K562 (cell line): ENCODE results near the gene PLXNA2. TPM values are rescaled to one million over a fixed set of nuclear protein-coding genes. Genes with fewer than 3 reads are reported as not detected.

Experiments
- ATAC-seq: fragments of 200-7000 bp; cut with Tn5 transposase; 3 replicates; pipeline ENCODE4 v1.9.1; 2020; ENCODE audit warnings: moderate library complexity
- BruUV-seq: library from RNA; stranded (reverse); fragments of 400-500 nt; replicated peaks from 2 replicates; lab custom pipeline; 2021; lab: Mats Ljungman, UMichigan
- CTCF ChIA-PET: fragments of 300-600 bp; formaldehyde crosslinking; extraction: SDS; loops from one replicate; lab custom pipeline; 2021; ENCODE audit warnings: low intra/inter-chr PET ratio; lab: Yijun Ruan, JAX
- POLR2A ChIA-PET: fragments of 300-600, 350-650 bp; sonication (Branson Sonifier 250); formaldehyde crosslinking; extraction: SDS; loops from one replicate; lab custom pipeline; 2021; ENCODE audit warnings: antibody characterized with exemption, inconsistent platforms; lab: Yijun Ruan, JAX
- DNase-seq, 4 experiments: peaks; one replicate each; pipeline versions ENCODE4 v3.0.0 to v3.0.0-alpha.2; 2011 to 2018; ENCODE audit warnings: low spot score in 3 of 4, mixed read lengths in 3 of 4; ENCODE audit errors: extremely low read depth in 1 of 4
- FAIRE-seq: peaks from 2 replicates; lab custom pipeline; 2011; peaks lifted over from hg19 to GRCh38; lab: Jason Lieb, UNC
- H2AFZ ChIP-seq: 2 replicates; pipeline ENCODE4 v1.6.0; 2011; ENCODE audit warnings: low read depth, low read length, control low read depth, inconsistent platforms
- H3K27ac ChIP-seq: fragments of 200-600 bp; 3 replicates; pipeline ENCODE4 v1.8.0; 2011; ENCODE audit warnings: low read depth, mild to moderate bottlenecking, control low read depth, inconsistent platforms, low read length, moderate library complexity, mixed read lengths; ENCODE audit errors: extremely low read depth
- H3K27me3 ChIP-seq, 2 experiments: fragments of 300-600 bp in 1 of 2; 2 replicates in 1 of 2; 3 replicates in 1 of 2; pipeline versions ENCODE4 v1.6.0 to v1.8.0; 2011; ENCODE audit warnings: inconsistent platforms in 2 of 2, low read length in 2 of 2, mild to moderate bottlenecking in 1 of 2, mixed read lengths in 1 of 2, moderate library complexity in 1 of 2; ENCODE audit not compliant: control insufficient read depth in 2 of 2, insufficient read depth in 2 of 2
- H3K36me3 ChIP-seq: fragments of 300-600 bp; 3 replicates; pipeline ENCODE4 v1.8.0; 2011; ENCODE audit warnings: mild to moderate bottlenecking, low read length, inconsistent platforms; ENCODE audit not compliant: control insufficient read depth, insufficient read depth
- H3K4me1 ChIP-seq, 2 experiments: fragments of 200-600 bp in 1 of 2; replicated peaks in 1 of 2; 2 replicates in 1 of 2; 3 replicates in 1 of 2; pipeline versions ENCODE4 v1.5.1 to v1.8.0; 2011; ENCODE audit warnings: inconsistent platforms in 2 of 2, low read length in 2 of 2, mild to moderate bottlenecking in 1 of 2, mixed read lengths in 1 of 2, moderate library complexity in 1 of 2; ENCODE audit not compliant: control insufficient read depth in 2 of 2, insufficient read depth in 2 of 2
- H3K4me2 ChIP-seq: 2 replicates; pipeline ENCODE4 v1.6.1; 2011; ENCODE audit warnings: low read length, control low read depth, inconsistent platforms, mixed read lengths; ENCODE audit not compliant: insufficient read depth
- H3K4me3 ChIP-seq: fragments of 200-600 bp; sonication (generic), shearing (Covaris generic); 2 replicates; pipeline ENCODE4 v1.5.1; 2016; ENCODE audit warnings: control low read depth, inconsistent platforms
- H3K79me2 ChIP-seq: fragments of 200-600 bp; 3 replicates; pipeline ENCODE4 v1.8.0; 2011; ENCODE audit warnings: low read length, inconsistent platforms; ENCODE audit not compliant: control insufficient read depth, insufficient read depth
- H3K9ac ChIP-seq, 2 experiments: 2 replicates each; pipeline versions ENCODE4 v1.6.0 to v1.6.1; 2011; ENCODE audit warnings: low read depth in 2 of 2, low read length in 2 of 2, control low read depth in 1 of 2, inconsistent platforms in 1 of 2, mild to moderate bottlenecking in 1 of 2, mixed read lengths in 1 of 2; ENCODE audit not compliant: insufficient read depth in 1 of 2
- H3K9me1 ChIP-seq: one replicate; pipeline ENCODE4 v1.6.0; 2011; ENCODE audit warnings: inconsistent platforms, mild to moderate bottlenecking, low read length, moderate library complexity; ENCODE audit not compliant: control insufficient read depth, insufficient read depth
- H3K9me3 ChIP-seq: replicated peaks from 2 replicates; pipeline ENCODE4 v1.5.1; 2011; ENCODE audit warnings: low read depth, low read length, inconsistent platforms; ENCODE audit not compliant: control insufficient read depth, insufficient read depth
- H4K20me1 ChIP-seq: replicated peaks from 2 replicates; pipeline ENCODE4 v1.6.1; 2011; ENCODE audit warnings: low read length, inconsistent platforms, mixed read lengths; ENCODE audit not compliant: control insufficient read depth, insufficient read depth
- ARHGAP35 ChIP-seq: fragments of 450-650 bp; IDR thresholded peaks from 2 replicates; pipeline ENCODE4 v1.6.1; 2018; ENCODE audit not compliant: partially characterized antibody
- ARID2 ChIP-seq: fragments of 450-650 bp; IDR thresholded peaks from 2 replicates; pipeline ENCODE4 v1.6.1; 2017; ENCODE audit warnings: antibody characterized with exemption, mild to moderate bottlenecking
- BACH1 ChIP-seq: fragments of 200-800 bp; sonication (Bioruptor generic); IDR thresholded peaks from 2 replicates; pipeline ENCODE4 v1.6.1; 2016; ENCODE audit warnings: missing genetic modification characterization, missing compliant biosample characterization
- COPS2 ChIP-seq: fragments of 450-650 bp; conservative IDR thresholded peaks from 2 replicates; pipeline ENCODE4 v1.6.1; 2016; ENCODE audit warnings: mild to moderate bottlenecking, moderate library complexity
- GATAD2A ChIP-seq: fragments of 450-650 bp; IDR thresholded peaks from 2 replicates; pipeline ENCODE4 v1.6.1; 2017
- GTF2A2 ChIP-seq: IDR thresholded peaks from 2 replicates; pipeline ENCODE4 v1.6.1; 2016; ENCODE audit warnings: mild to moderate bottlenecking, missing genetic modification characterization, missing compliant biosample characterization
- HDAC1 ChIP-seq, 2 experiments: fragments of 450-650 bp; IDR thresholded peaks; 2 replicates each; pipeline ENCODE4 v1.6.1; 2016 to 2017; ENCODE audit warnings: inconsistent platforms in 1 of 2, mild to moderate bottlenecking in 1 of 2, moderate library complexity in 1 of 2
- IRF2 ChIP-seq: sonication (generic); formaldehyde crosslinking; IDR thresholded peaks from 2 replicates; pipeline ENCODE4 v1.8.1; 2022; ENCODE audit warnings: mild to moderate bottlenecking, missing genetic modification reagents
- JUNB ChIP-seq: fragments of 450-650 bp; formaldehyde crosslinking; conservative IDR thresholded peaks from 2 replicates; pipeline ENCODE4 v1.4.0; 2020; ENCODE audit warnings: mild to moderate bottlenecking
- KDM5B ChIP-seq: fragments of 200-600 bp; sonication (generic); IDR thresholded peaks from 2 replicates; pipeline ENCODE4 v1.6.1; 2012; ENCODE audit warnings: low read depth, mild to moderate bottlenecking, moderate library complexity, low read length, control low read depth, inconsistent platforms; ENCODE audit not compliant: insufficient replicate concordance
- SRSF3 ChIP-seq: fragments of 200-400 bp; formaldehyde crosslinking; IDR thresholded peaks from 2 replicates; pipeline ENCODE4 v1.6.1; 2016; ENCODE audit warnings: mild to moderate bottlenecking, low read length, moderate library complexity; ENCODE audit not compliant: insufficient read depth
- ZNF224 ChIP-seq: sonication (generic); formaldehyde crosslinking; IDR thresholded peaks from 2 replicates; pipeline ENCODE4 v1.8.0; 2022; ENCODE audit warnings: mild to moderate bottlenecking, missing genetic modification reagents
- ZNF311 ChIP-seq: fragments of 250-450 bp; sonication (Bioruptor Pico); IDR thresholded peaks from 2 replicates; pipeline ENCODE4 v1.4.0; 2020; ENCODE audit warnings: mild to moderate bottlenecking, moderate library complexity
- ZNF77 ChIP-seq: fragments of 250-450 bp; sonication (Bioruptor Pico); IDR thresholded peaks from 2 replicates; pipeline ENCODE4 v1.5.0; 2020
- ZNF79 ChIP-seq: fragments of 250-450 bp; sonication (Bioruptor Pico); IDR thresholded peaks from 2 replicates; pipeline ENCODE4 v1.4.0; 2020; ENCODE audit warnings: low read depth, mild to moderate bottlenecking, moderate library complexity
- WGBS: fragments of 100-300 bp; shearing (Covaris generic); methylation state at CpG from one replicate; pipeline ENCODE4 v1.1.6; 2016; ENCODE audit warnings: low coverage, mixed read lengths; ENCODE audit not compliant: insufficient coverage; ENCODE audit errors: missing lambda C conversion rate; 5-methylcytosine and 5-hydroxymethylcytosine counted together
- in situ Hi-C: fragments of 300-500 bp; cut with MboI; formaldehyde crosslinking; loops from 4 replicates; pipeline ENCODE4 v1.15.0; 2018; ENCODE audit warnings: inconsistent platforms, mixed read lengths
- intact Hi-C: fragments of 100-400 bp; cut with micrococcal nuclease; formaldehyde crosslinking; loops from 2 replicates; pipeline ENCODE4 v1.14.2; 2022
- polyA plus RNA-seq, 8 experiments: library from polyadenylated mRNA; depleted of rRNA in 4 of 8; stranded (reverse) in 5 of 8; unstranded in 3 of 8; fragments of >200 nt; fragmentation: Nextera tagmentation in 2 of 8; fragmentation: Illumina TruSeq in 1 of 8; extraction: Ambion mirVana in 2 of 8; extraction: Trizol in 1 of 8; gene quantifications; 2 replicates each; pipeline versions ENCODE4 v1.2.1 to v1.2.3, GENCODE V29; 2011 to 2014; ENCODE audit warnings: inconsistent platforms in 1 of 8, missing spikeins in 1 of 8
- total RNA-seq, 7 experiments: library from RNA; depleted of rRNA in 6 of 7; stranded (reverse); fragments of >200 nt in 6 of 7; fragmentation: Illumina TruSeq in 2 of 7; extraction: Trizol in 2 of 7; gene quantifications; 2 replicates each; pipeline versions ENCODE4 v1.2.1 to v1.2.3, GENCODE V29; 2011 to 2021; ENCODE audit warnings: low replicate concordance in 1 of 7
- TF ChIP-seq, protein P1 (sequence below): fragments of 450-650 bp; formaldehyde crosslinking; IDR thresholded peaks from 2 replicates; pipeline ENCODE4 v1.4.0; 2022; ENCODE audit warnings: mild to moderate bottlenecking, moderate library complexity

PLXNA2 gene
- total and polyA plus RNA-seq, 9 of the 15 experiments (the other 6 are each of a cell fraction or from before 2014, with no cell fraction given) = 0.01 to 1.3 (median 0.32) TPM

DNA sequence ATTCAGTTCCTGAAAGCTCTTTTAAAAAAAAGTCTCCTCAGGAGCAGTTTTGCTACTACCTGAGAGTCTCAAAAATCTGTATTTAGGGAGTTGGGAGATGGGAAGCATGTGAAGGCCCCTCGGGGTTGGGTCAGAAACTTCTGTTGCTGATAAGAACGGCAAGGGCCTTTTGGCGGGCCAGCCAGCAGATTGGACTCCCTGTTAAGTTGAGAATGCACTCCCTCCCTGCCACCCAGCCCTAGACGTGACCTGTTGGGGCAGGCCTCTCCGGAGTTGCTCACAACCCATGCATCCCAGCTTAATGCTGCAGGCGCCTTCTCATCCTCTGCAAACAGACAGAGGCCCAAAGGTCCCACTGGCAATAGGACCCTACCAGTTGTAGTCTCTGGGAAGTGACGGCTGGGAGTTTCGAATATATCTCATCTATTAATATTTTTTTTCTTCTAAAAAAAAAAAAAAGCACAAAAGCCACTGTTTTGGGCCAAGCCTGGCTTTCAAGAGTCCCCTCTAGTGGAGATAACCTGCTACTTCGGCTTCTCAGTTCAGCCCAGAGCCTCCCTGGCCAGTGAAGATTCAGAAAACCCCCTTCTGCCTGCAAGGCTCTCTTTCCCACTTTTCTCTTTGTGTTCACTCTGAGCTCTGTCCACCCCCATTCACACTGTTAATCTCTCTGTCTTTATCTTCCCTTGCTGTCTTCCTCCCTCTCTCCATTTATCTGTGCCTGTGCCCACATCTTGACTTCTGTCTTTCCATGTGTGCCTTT, 5.3 kb downstream of the PLXNA2 start (continued):
- TF ChIP-seq ZNF224 (no peak), ZNF311 (CRISPR knock-in tag) (no peak), GTF2A2 (no peak), HDAC1 (IDR thresholded peaks at IDR 0.05) (no peak; a peak in 1 of 4 replicates), GATAD2A (0 out of 2 replicates have a peak, but pooled peaks have one; percentile 30)
- TF ChIP-seq, protein P1, sequence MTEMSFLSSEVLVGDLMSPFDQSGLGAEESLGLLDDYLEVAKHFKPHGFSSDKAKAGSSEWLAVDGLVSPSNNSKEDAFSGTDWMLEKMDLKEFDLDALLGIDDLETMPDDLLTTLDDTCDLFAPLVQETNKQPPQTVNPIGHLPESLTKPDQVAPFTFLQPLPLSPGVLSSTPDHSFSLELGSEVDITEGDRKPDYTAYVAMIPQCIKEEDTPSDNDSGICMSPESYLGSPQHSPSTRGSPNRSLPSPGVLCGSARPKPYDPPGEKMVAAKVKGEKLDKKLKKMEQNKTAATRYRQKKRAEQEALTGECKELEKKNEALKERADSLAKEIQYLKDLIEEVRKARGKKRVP (CRISPR knock-in tag) = no peak
- TF ChIP-seq, all 486 proteins: peak for 36

DNA sequence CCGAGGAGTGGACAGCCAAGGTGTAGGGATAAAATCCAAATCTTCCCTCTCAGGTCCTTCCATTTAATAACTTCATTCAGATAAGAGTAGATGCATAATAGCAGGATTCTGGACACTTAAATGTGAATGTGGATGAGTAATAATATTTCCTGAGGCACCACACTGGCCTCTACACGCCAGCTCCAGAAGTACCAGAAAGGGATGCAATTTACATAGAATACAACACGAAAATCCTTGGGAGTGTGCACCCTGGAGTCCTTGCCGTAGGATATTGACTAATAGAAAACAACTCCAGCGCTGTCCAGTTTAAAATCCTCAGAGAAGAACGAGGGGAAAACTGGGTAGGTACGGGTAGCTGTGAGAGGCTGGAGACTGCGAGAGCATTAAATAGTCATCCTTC, 6.9 kb downstream of the PLXNA2 start:
- no peaks in the 10 kb centered on the region for H4K20me1 ChIP-seq
- H3K9me3 ChIP-seq = no peaks in the 10 kb centered on the region
- no peak overlapping the region for H3K27ac ChIP-seq
- no peaks in the 10 kb centered on the region for H3K79me2 ChIP-seq
- DNase-seq = no peak
- H2AFZ ChIP-seq = no peak overlapping the region
- intact Hi-C loops = loop anchor here (10.0 kb wide), 1 partner anchor 332 kb away; no protein-coding TSS in a partner anchor
- H3K4me2 ChIP-seq = no peak overlapping the region
- FAIRE-seq = no peak
- in situ Hi-C loops = no loop called here
- ChIA-PET CTCF (interaction anchor here (0.5 kb wide), 1 partner anchor 14 kb away, joined by 3 read pairs; no protein-coding TSS in a partner anchor), POLR2A (interaction anchor here (0.8 to 2.0 kb wide), 6 partner anchors 10 to 212 kb away, joined by 3 to 13 read pairs (median 4); no protein-coding TSS in a partner anchor)
- WGBS = 63% methylated on average over 8 of the region's 8 CpGs
- peaks cover 0 to 4% of the 10 kb centered on the region in 2 experiments; a peak in 3 of 5 replicates for H3K27me3 ChIP-seq
- no peaks in the 10 kb centered on the region for H3K9me1 ChIP-seq
- H3K4me1 ChIP-seq = peaks cover 30 to 34% of the 10 kb centered on the region in 2 experiments; a peak in 4 of 5 replicates
- H3K36me3 ChIP-seq = no peaks in the 10 kb centered on the region
- no TSS peak for BruUV-seq
- TF ChIP-seq ZNF224 (no peak), ZNF77 (CRISPR knock-in tag) (no peak), COPS2 (no peak), BACH1 (tag) (no peak), JUNB (CRISPR knock-in tag) (no peak), IRF2 (no peak), HDAC1 (IDR thresholded peaks at IDR 0.05) (no peak), KDM5B (no peak), ARHGAP35 (no peak), ZNF79 (CRISPR knock-in tag) (no peak), ARID2 (no peak), SRSF3 (no peak)
- H3K9ac ChIP-seq = no peak overlapping the region
- H3K4me3 ChIP-seq = no peak overlapping the region
- ATAC-seq = no peak
